ENCODE measurements around the gene DESI1. TPM values are rescaled to one million over a fixed set of nuclear protein-coding genes. Genes with fewer than 3 reads are reported as not detected.

The DESI1 gene
- polyA plus RNA-seq, 1 of the 3 experiments (the other 2 are of a cell fraction) = 8.2 TPM

DNA sequence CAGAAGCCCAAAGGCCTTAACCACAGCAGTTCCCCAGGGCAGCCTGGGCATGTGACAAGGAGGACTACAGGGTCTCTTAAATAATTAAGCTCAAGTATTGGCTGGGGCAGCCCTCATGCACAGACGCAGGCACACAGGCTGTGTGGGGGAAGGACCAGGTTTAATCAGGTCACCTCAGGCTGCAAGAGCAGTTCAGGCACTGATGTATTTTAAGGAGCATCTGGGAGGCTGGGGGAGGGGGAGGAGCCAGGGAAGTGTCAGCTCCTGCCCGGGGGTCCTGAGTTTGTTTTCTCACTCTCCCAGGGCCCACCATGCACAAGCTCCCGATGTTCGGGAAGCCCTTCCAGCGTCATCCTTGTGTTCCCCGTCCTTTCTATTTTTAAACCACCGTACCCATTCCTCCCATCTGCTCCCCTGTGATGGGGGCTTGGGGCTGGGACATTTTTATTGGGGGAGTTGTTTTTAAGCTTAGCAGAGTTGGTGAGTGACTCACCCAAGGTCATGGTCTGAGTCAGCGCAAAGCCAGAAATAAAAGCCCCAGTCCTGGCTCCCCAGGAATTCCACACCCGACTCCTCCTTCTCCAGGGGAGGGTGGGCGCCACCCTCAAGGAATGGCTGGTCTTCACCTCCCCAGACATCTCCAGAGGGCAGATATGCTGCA lies 57.7 kb downstream of the DESI1 start:
- POLR2A ChIA-PET = no interaction called here
- H3K9ac ChIP-seq = no peak overlapping the region

DNA sequence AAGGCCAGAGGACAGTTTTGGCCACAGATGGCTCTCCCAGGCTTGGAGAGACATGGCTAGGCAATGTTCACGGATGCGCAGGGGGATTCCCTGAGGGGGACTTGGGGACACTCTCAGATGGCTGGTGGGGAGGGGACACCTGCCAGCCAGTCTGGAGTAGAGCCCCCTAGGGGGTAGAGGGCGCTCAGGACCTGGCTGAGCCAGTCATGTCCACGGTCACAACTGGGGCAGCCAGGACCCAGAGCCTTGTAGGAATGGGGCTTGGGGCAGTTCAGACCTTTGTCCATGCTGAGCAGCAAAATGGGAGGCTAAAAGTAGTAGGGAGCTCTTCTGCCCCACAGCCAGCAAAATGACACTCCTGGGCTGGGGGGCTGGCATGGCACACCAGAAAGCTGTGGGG lies 58.4 kb downstream of the DESI1 start:
- Histone ChIP-seq H4K20me1 (ENCODE audit: insufficient read depth) (no peaks in the 10 kb centered on the region), H3K79me2 (ENCODE audit: insufficient read depth) (no peaks in the 10 kb centered on the region), H3K4me3 (ENCODE audit: low read depth in 2 of 2, low read length in 1 of 2) (no peak overlapping the region), H3K36me3 (replicated peaks in 1 of 2; ENCODE audit: control insufficient read depth in 1 of 2, insufficient read depth in 2 of 2, low read length in 1 of 2) (no peaks in the 10 kb centered on the region), H3K9me3 (no peaks in the 10 kb centered on the region), H3K9ac (no peak overlapping the region), H3F3A (replicated peaks; ENCODE audit: insufficient read depth) (peaks cover 17% of the 10 kb centered on the region), H2AFZ (ENCODE audit: low read depth) (no peak overlapping the region), H3K9me2 (no peaks in the 10 kb centered on the region), H3K27ac (ENCODE audit: low read depth in 2 of 2, low read length in 1 of 2) (peak overlapping the region in 1 of 2 experiments; percentile 71; a peak in 3 of 4 replicates), H3K4me2 (peak overlapping the region; percentile 76; the same call in 1 of the 2 replicates), H3K27me3 (ENCODE audit: insufficient read depth) (no peaks in the 10 kb centered on the region), H3K4me1 (ENCODE audit: control insufficient read depth in 1 of 2, insufficient read depth in 2 of 2, low read depth in 1 of 2, low read length in 1 of 2) (peaks cover 3 to 31% of the 10 kb centered on the region in 2 experiments; a peak in 2 of 4 replicates)
- POLR2A ChIA-PET = no interaction called here
- CTCF ChIA-PET = no interaction called here
- TF ChIP-seq JUND (IDR thresholded peaks at IDR 0.05) (no peak), GATA2 (CRISPR knock-in tag; IDR thresholded peaks at IDR 0.05) (no peak), YY1 (IDR thresholded peaks at IDR 0.05; ENCODE audit: low read depth) (no peak), RFX5 (IDR thresholded peaks at IDR 0.05; ENCODE audit: low read length) (no peak)
- 60% methylated on average over 2 of the region's 4 CpGs for whole genome bisulfite sequencing (ENCODE audit: low lambda C conversion rate)
- no peak for DNase-seq

More for the DNA sequence above, 57.7 kb downstream of the DESI1 start:
- Histone ChIP-seq H3K9me2 (no peaks in the 10 kb centered on the region), H3K79me2 (ENCODE audit: insufficient read depth) (no peaks in the 10 kb centered on the region), H3K4me2 (peak overlapping the region; percentile 76), H3K27me3 (ENCODE audit: insufficient read depth) (no peaks in the 10 kb centered on the region), H3K9me3 (no peaks in the 10 kb centered on the region), H3K36me3 (replicated peaks in 1 of 2; ENCODE audit: control insufficient read depth in 1 of 2, insufficient read depth in 2 of 2, low read length in 1 of 2) (no peaks in the 10 kb centered on the region), H3K4me1 (ENCODE audit: control insufficient read depth in 1 of 2, insufficient read depth in 2 of 2, low read depth in 1 of 2, low read length in 1 of 2) (peaks cover 0 to 29% of the 10 kb centered on the region in 2 experiments; a peak in 1 of 4 replicates), H3K4me3 (ENCODE audit: low read depth in 2 of 2, low read length in 1 of 2) (no peak overlapping the region), H2AFZ (ENCODE audit: low read depth) (no peak overlapping the region), H3K27ac (ENCODE audit: low read depth in 2 of 2, low read length in 1 of 2) (peak overlapping the region in 1 of 2 experiments; percentile 71; a peak in 3 of 4 replicates), H3F3A (replicated peaks; ENCODE audit: insufficient read depth) (peaks cover 17% of the 10 kb centered on the region), H4K20me1 (ENCODE audit: insufficient read depth) (no peaks in the 10 kb centered on the region)
- TF ChIP-seq, protein P1, sequence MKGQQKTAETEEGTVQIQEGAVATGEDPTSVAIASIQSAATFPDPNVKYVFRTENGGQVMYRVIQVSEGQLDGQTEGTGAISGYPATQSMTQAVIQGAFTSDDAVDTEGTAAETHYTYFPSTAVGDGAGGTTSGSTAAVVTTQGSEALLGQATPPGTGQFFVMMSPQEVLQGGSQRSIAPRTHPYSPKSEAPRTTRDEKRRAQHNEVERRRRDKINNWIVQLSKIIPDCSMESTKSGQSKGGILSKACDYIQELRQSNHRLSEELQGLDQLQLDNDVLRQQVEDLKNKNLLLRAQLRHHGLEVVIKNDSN (IDR thresholded peaks at IDR 0.05; ENCODE audit: borderline replicate concordance, low read depth) = no peak
- TF ChIP-seq FOSL2 (IDR thresholded peaks at IDR 0.05; ENCODE audit: borderline replicate concordance, low read depth) (peak; percentile 86), RXRA (IDR thresholded peaks at IDR 0.05; ENCODE audit: borderline replicate concordance, low read depth) (peak; percentile 53; the same call in 1 of the 2 replicates), MEF2A (IDR thresholded peaks at IDR 0.05; ENCODE audit: borderline replicate concordance, low read depth) (peak; percentile 52; the same call in 1 of the 2 replicates), JUND (IDR thresholded peaks at IDR 0.05) (peak; percentile 71), TEAD4 (IDR thresholded peaks at IDR 0.05; ENCODE audit: borderline replicate concordance, insufficient read depth) (peak; percentile 22; the same call in 1 of the 2 replicates)
- TF ChIP-seq, protein P2, sequence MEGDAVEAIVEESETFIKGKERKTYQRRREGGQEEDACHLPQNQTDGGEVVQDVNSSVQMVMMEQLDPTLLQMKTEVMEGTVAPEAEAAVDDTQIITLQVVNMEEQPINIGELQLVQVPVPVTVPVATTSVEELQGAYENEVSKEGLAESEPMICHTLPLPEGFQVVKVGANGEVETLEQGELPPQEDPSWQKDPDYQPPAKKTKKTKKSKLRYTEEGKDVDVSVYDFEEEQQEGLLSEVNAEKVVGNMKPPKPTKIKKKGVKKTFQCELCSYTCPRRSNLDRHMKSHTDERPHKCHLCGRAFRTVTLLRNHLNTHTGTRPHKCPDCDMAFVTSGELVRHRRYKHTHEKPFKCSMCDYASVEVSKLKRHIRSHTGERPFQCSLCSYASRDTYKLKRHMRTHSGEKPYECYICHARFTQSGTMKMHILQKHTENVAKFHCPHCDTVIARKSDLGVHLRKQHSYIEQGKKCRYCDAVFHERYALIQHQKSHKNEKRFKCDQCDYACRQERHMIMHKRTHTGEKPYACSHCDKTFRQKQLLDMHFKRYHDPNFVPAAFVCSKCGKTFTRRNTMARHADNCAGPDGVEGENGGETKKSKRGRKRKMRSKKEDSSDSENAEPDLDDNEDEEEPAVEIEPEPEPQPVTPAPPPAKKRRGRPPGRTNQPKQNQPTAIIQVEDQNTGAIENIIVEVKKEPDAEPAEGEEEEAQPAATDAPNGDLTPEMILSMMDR (IDR thresholded peaks at IDR 0.05) = no peak
- WGBS (ENCODE audit: low lambda C conversion rate) = 3% methylated on average over 6 of the region's 10 CpGs
- CTCF ChIA-PET = no interaction called here
- DNase-seq = no peak
